A549 (cell line): ENCODE measurements around the gene KRT36. TPM values are rescaled to one million over a fixed set of nuclear protein-coding genes. Genes with fewer than 3 reads are reported as not detected.

Experiments
- ATAC-seq, 2 experiments: fragments of 200-7000 bp in 1 of 2; fragments of >200 bp in 1 of 2; cut with Nextera tagmentation in 1 of 2; cut with Tn5 transposase in 1 of 2; 3 replicates each; pipeline versions ENCODE4 v1.8.0 to v1.9.1; 2018 to 2020; ENCODE audit warnings: mild to moderate bottlenecking in 1 of 2, moderate library complexity in 1 of 2
- CTCF ChIA-PET: fragments of 300-600 bp; sonication (Branson Sonifier 250); formaldehyde crosslinking; extraction: SDS; loops from one replicate; lab custom pipeline; 2021; ENCODE audit warnings: antibody characterized with exemption, inconsistent platforms; lab: Yijun Ruan, JAX
- POLR2A ChIA-PET: fragments of 350-600 bp; formaldehyde crosslinking; extraction: SDS; loops from one replicate; lab custom pipeline; 2021; ENCODE audit warnings: antibody characterized with exemption, inconsistent platforms; lab: Yijun Ruan, JAX
- DNase-seq, 2 experiments: peaks; one replicate each; pipeline versions ENCODE4 v3.0.0 to v3.0.0-alpha.2; 2011 to 2016; ENCODE audit warnings: low read depth in 1 of 2, low spot score in 1 of 2
- FAIRE-seq: peaks from 2 replicates; lab custom pipeline; 2011; peaks lifted over from hg19 to GRCh38; lab: Jason Lieb, UNC
- H3K27ac ChIP-seq, 2 experiments: fragments of >200 bp; sonication (Bioruptor Twin); formaldehyde crosslinking; 3 replicates each; pipeline ENCODE4 v1.5.1; 2016 to 2017
- H3K4me1 ChIP-seq: fragments of >200 bp; sonication (Bioruptor Twin); formaldehyde crosslinking; 3 replicates; pipeline ENCODE4 v1.6.1; 2016
- H3K4me2 ChIP-seq: fragments of >200 bp; sonication (Bioruptor Twin); formaldehyde crosslinking; 3 replicates; pipeline ENCODE4 v1.6.1; 2016
- H3K4me3 ChIP-seq: fragments of >200 bp; sonication (Bioruptor Twin); formaldehyde crosslinking; 3 replicates; pipeline ENCODE4 v1.5.1; 2016
- H3K9me3 ChIP-seq: fragments of >200 bp; sonication (Bioruptor Twin); formaldehyde crosslinking; 3 replicates; pipeline ENCODE4 v1.6.1; 2016
- BCL3 ChIP-seq: fragments of >200 bp; sonication (Bioruptor Twin); formaldehyde crosslinking; IDR thresholded peaks from 3 replicates; pipeline ENCODE4 v1.6.1; 2016
- BHLHE40 ChIP-seq: IDR thresholded peaks from 2 replicates; pipeline ENCODE4 v1.6.1; 2012; ENCODE audit warnings: low read depth, low read length, inconsistent platforms
- CHD2 ChIP-seq: fragments of 150-350 bp; IDR thresholded peaks from 2 replicates; pipeline ENCODE4 v1.6.1; 2014; ENCODE audit warnings: low read length; ENCODE audit not compliant: partially characterized antibody
- E2F6 ChIP-seq: IDR thresholded peaks from 2 replicates; pipeline ENCODE4 v1.6.1; 2012; ENCODE audit warnings: low read depth, borderline replicate concordance
- EHMT2 ChIP-seq: fragments of 200-600 bp; sonication (generic); IDR thresholded peaks from 2 replicates; pipeline ENCODE4 v1.6.1; 2016; ENCODE audit warnings: antibody characterized with exemption, low read depth, mild to moderate bottlenecking, moderate library complexity
- ELK1 ChIP-seq: fragments of 150-350 bp; IDR thresholded peaks from 2 replicates; pipeline ENCODE4 v1.6.1; 2014; ENCODE audit warnings: low read depth, mild to moderate bottlenecking, low read length
- ESRRA ChIP-seq: fragments of 150-350 bp; IDR thresholded peaks from 2 replicates; pipeline ENCODE4 v1.6.1; 2014; ENCODE audit warnings: mild to moderate bottlenecking, low read length, borderline replicate concordance
- FOSL2 ChIP-seq, 2 experiments: fragments of 450-650 bp in 1 of 2; fragments of >200 bp in 1 of 2; sonication (Bioruptor Twin) in 1 of 2; formaldehyde crosslinking; IDR thresholded peaks; 2 replicates each; pipeline versions ENCODE4 v1.5.0 to v1.6.1; 2016 to 2020; ENCODE audit warnings: mild to moderate bottlenecking in 1 of 2, moderate library complexity in 1 of 2
- GATA3 ChIP-seq: IDR thresholded peaks from 2 replicates; pipeline ENCODE4 v1.6.1; 2012; ENCODE audit warnings: borderline replicate concordance
- HDAC2 ChIP-seq: fragments of 200-600 bp; sonication (generic); IDR thresholded peaks from 2 replicates; pipeline ENCODE4 v1.6.1; 2016
- HOXA7 ChIP-seq: fragments of 250-450 bp; sonication (Bioruptor Pico); IDR thresholded peaks from 2 replicates; pipeline ENCODE4 v1.5.0; 2020; ENCODE audit warnings: mild to moderate bottlenecking, moderate library complexity
- HOXB13 ChIP-seq: fragments of 250-450 bp; sonication (Bioruptor Pico); IDR thresholded peaks from 2 replicates; pipeline ENCODE4 v1.5.0; 2020; ENCODE audit warnings: low read depth, mild to moderate bottlenecking, moderate library complexity
- JUN ChIP-seq, 2 experiments: fragments of >200 bp; sonication (Bioruptor Twin); formaldehyde crosslinking; IDR thresholded peaks; 2 replicates in 1 of 2; 3 replicates in 1 of 2; pipeline ENCODE4 v1.6.1; 2016 to 2017
- JUNB ChIP-seq: fragments of >200 bp; sonication (Bioruptor Twin); formaldehyde crosslinking; IDR thresholded peaks from 2 replicates; pipeline ENCODE4 v1.6.1; 2016
- KDM1A ChIP-seq: fragments of 200-600 bp; sonication (generic); IDR thresholded peaks from 2 replicates; pipeline ENCODE4 v1.6.1; 2016; ENCODE audit warnings: low read depth, mild to moderate bottlenecking
- KDM5A ChIP-seq: fragments of 200-600 bp; sonication (generic); IDR thresholded peaks from 2 replicates; pipeline ENCODE4 v1.6.1; 2016; ENCODE audit warnings: antibody characterized with exemption, mild to moderate bottlenecking
- MAFK ChIP-seq: fragments of 450-650 bp; IDR thresholded peaks from 2 replicates; pipeline ENCODE4 v1.6.1; 2014; ENCODE audit not compliant: partially characterized antibody
- MAX ChIP-seq: IDR thresholded peaks from 2 replicates; pipeline ENCODE4 v1.6.1; 2012
- PBX3 ChIP-seq: IDR thresholded peaks from 2 replicates; pipeline ENCODE4 v1.6.1; 2012
- POLR2A ChIP-seq: IDR thresholded peaks from 2 replicates; pipeline ENCODE4 v1.6.1; 2012; ENCODE audit warnings: mild to moderate bottlenecking, low read length
- POLR2AphosphoS2 ChIP-seq: conservative IDR thresholded peaks from 2 replicates; pipeline ENCODE4 v1.6.1; 2012; ENCODE audit warnings: low read length, improper control_type of control experiment, inconsistent platforms
- RAD21 ChIP-seq, 2 experiments: fragments of >200 bp in 1 of 2; sonication (Bioruptor Twin) in 1 of 2; formaldehyde crosslinking in 1 of 2; IDR thresholded peaks in 1 of 2; conservative IDR thresholded peaks in 1 of 2; 2 replicates in 1 of 2; 3 replicates in 1 of 2; pipeline ENCODE4 v1.6.1; 2012 to 2018; ENCODE audit warnings: inconsistent platforms in 1 of 2
- RARB ChIP-seq: fragments of 250-450 bp; sonication (Bioruptor Pico); IDR thresholded peaks from 2 replicates; pipeline ENCODE4 v1.8.0; 2021; ENCODE audit warnings: mild to moderate bottlenecking, moderate library complexity
- RCOR1 ChIP-seq: fragments of 150-350 bp; IDR thresholded peaks from 2 replicates; pipeline ENCODE4 v1.6.1; 2014; ENCODE audit warnings: antibody characterized with exemption, low read length, low read depth
- RFX5 ChIP-seq: fragments of 450-650 bp; IDR thresholded peaks from 2 replicates; pipeline ENCODE4 v1.7.1; 2014; ENCODE audit warnings: antibody characterized with exemption, mild to moderate bottlenecking, moderate library complexity
- SREBF2 ChIP-seq: fragments of 450-650 bp; IDR thresholded peaks from 2 replicates; pipeline ENCODE4 v1.6.1; 2014; ENCODE audit warnings: mild to moderate bottlenecking, moderate library complexity
- TP53 ChIP-seq: fragments of 250-450 bp; sonication (Bioruptor Pico); IDR thresholded peaks from 2 replicates; pipeline ENCODE4 v1.5.0; 2021; ENCODE audit warnings: mild to moderate bottlenecking, moderate library complexity
- ZFP36 ChIP-seq: fragments of 450-650 bp; IDR thresholded peaks from 2 replicates; pipeline ENCODE4 v1.6.1; 2014; ENCODE audit warnings: borderline replicate concordance; ENCODE audit not compliant: partially characterized antibody
- ZNF302 ChIP-seq: fragments of 250-450 bp; sonication (Bioruptor Pico); IDR thresholded peaks from 2 replicates; pipeline ENCODE4 v1.9.0; 2021; ENCODE audit warnings: inconsistent platforms, mild to moderate bottlenecking, moderate library complexity
- ZSCAN20 ChIP-seq: fragments of 250-450 bp; sonication (Bioruptor Pico); IDR thresholded peaks from 2 replicates; pipeline ENCODE4 v1.8.0; 2022; ENCODE audit warnings: mild to moderate bottlenecking, moderate library complexity
- WGBS: methylation state at CpG from one replicate; pipeline ENCODE4 v1.1.6; 2017; ENCODE audit errors: missing lambda C conversion rate; 5-methylcytosine and 5-hydroxymethylcytosine counted together
- polyA plus RNA-seq, 4 experiments: library from polyadenylated mRNA; depleted of rRNA in 3 of 4; stranded (reverse); fragments of >200 nt; fragmentation: RNase III in 1 of 4; extraction: RNeasy Plus Mini Kit Qiagen cat#74134 plus additional on column Dnase treatment in 1 of 4; gene quantifications; 2 replicates in 3 of 4; 3 replicates in 1 of 4; pipeline ENCODE4 v1.2.3, GENCODE V29; 2011 to 2017

Gene KRT36
- polyA plus RNA-seq, 2 of the 4 experiments (the other 2 are of a cell fraction): not detected

- ChIA-PET POLR2A (interaction anchor here (0.7 to 1.6 kb wide), 3 partner anchors 27 to 771 kb away, joined by 3 to 4 read pairs (median 4); partner anchors contain the start of gene EIF1), CTCF (interaction anchor here (0.6 to 3.6 kb wide), 10 partner anchors 9 to 817 kb away, joined by 3 to 35 read pairs (median 4); no protein-coding TSS in a partner anchor)
- Histone ChIP-seq H3K4me2 (peak overlapping the region; percentile 61), H3K27ac (peak overlapping the region; percentile 60 to 82), H3K9me3 (no peaks in the 10 kb centered on the region), H3K4me3 (no peak overlapping the region), H3K4me1 (peaks cover 29% of the 10 kb centered on the region)
- TF ChIP-seq MAFK (peak; percentile 1), FOSL2 (IDR thresholded peaks at IDR 0.05) (no peak), FOSL2 (CRISPR knock-in tag; IDR thresholded peaks at IDR 0.05) (peak; percentile 79), EHMT2 (no peak), HDAC2 (0 out of 2 replicates have a peak, but pooled peaks have one; percentile 23), ZSCAN20 (CRISPR knock-in tag) (no peak), SREBF2 (no peak), JUN (IDR thresholded peaks at IDR 0.05) (no peak), MAX (0 out of 2 replicates have a peak, but pooled peaks have one; percentile 14), RCOR1 (peak; percentile 69; the same call in 1 of the 2 replicates), BCL3 (no peak), GATA3 (no peak), E2F6 (no peak), KDM1A (0 out of 2 replicates have a peak, but pooled peaks have one; percentile 56)
- ATAC-seq (peak; percentile 52 to 78; a peak in 5 of 6 replicates), FAIRE-seq (peak; percentile 63), DNase-seq (peak; percentile 76 to 83)
- WGBS: 31% methylated on average over 6 of the region's 6 CpGs
Observed at GRCh38 chr17:41521574-41522261, 32.0 kb upstream of the KRT36 start.

- ChIA-PET CTCF (interaction anchor here (0.9 to 3.6 kb wide), 7 partner anchors 10 to 191 kb away, joined by 3 to 35 read pairs (median 5); no protein-coding TSS in a partner anchor), POLR2A (interaction anchor here (1.1 to 1.6 kb wide), 2 partner anchors 28 to 168 kb away, joined by 3 to 4 read pairs; partner anchors contain the start of gene EIF1)
- DNase-seq: no peak
- FAIRE-seq: no peak
- peak in 1 of 2 experiments; percentile 8; a peak in 1 of 6 replicates for ATAC-seq
- peak overlapping the region; percentile 12 to 82; a peak in 5 of 6 replicates for H3K27ac ChIP-seq
- no peaks in the 10 kb centered on the region for H3K9me3 ChIP-seq
- peak overlapping the region; percentile 61 for H3K4me2 ChIP-seq
- WGBS: 70% methylated on average over 9 of the region's 10 CpGs
- peaks cover 29% of the 10 kb centered on the region for H3K4me1 ChIP-seq
- H3K4me3 ChIP-seq: no peak overlapping the region
- TF ChIP-seq RAD21 (conservative IDR thresholded peaks at IDR 0.05 in 1 of 2, IDR thresholded peaks at IDR 0.05 in 1 of 2) (no peak), JUNB (no peak), ESRRA (no peak), ZFP36 (no peak), POLR2A (no peak), TP53 (CRISPR knock-in tag) (no peak), ZNF302 (CRISPR knock-in tag) (no peak), PBX3 (no peak), BHLHE40 (no peak), POLR2AphosphoS2 (no peak), SREBF2 (no peak), KDM5A (no peak), HOXA7 (CRISPR knock-in tag) (no peak), ELK1 (no peak), BCL3 (no peak), HOXB13 (CRISPR knock-in tag) (no peak), RFX5 (no peak), CHD2 (no peak), RARB (no peak)
Observed at GRCh38 chr17:41520821-41521521, 31.3 kb upstream of the KRT36 start.
